PC-9 (cell line): Measurements from ENCODE around the gene NIP7.

Experiments used
- EZH2 ChIP-seq: fragments of 200-600 bp; sonication (generic); IDR thresholded peaks from 2 replicates; pipeline ENCODE4 v1.8.0; 2017; ENCODE audit warnings: antibody characterized with exemption, low read depth
- TF ChIP-seq, protein P1 (sequence below): fragments of 200-600 bp; sonication (generic); conservative IDR thresholded peaks from 2 replicates; pipeline ENCODE4 v1.6.1; 2017; ENCODE audit warnings: mixed run types, antibody characterized with exemption, mild to moderate bottlenecking, moderate library complexity

DNA sequence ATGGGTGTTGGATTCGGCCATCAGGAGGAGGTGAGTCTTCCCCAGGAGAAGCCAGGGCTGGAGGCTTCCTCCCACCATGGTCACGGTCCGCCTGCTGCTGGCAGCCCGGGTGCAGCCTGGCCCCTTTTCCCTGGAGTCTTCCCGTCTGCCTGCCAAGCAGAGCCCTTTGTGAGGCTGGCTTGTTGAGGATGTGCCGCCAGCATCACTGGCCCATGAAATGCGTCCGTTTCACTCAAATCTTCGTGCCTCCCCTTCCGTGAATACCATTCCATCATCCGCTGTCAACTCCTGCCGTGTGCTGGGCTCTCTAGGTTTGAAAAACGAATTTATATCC lies 18.9 kb upstream of the NIP7 start:
- TF ChIP-seq, protein P1, sequence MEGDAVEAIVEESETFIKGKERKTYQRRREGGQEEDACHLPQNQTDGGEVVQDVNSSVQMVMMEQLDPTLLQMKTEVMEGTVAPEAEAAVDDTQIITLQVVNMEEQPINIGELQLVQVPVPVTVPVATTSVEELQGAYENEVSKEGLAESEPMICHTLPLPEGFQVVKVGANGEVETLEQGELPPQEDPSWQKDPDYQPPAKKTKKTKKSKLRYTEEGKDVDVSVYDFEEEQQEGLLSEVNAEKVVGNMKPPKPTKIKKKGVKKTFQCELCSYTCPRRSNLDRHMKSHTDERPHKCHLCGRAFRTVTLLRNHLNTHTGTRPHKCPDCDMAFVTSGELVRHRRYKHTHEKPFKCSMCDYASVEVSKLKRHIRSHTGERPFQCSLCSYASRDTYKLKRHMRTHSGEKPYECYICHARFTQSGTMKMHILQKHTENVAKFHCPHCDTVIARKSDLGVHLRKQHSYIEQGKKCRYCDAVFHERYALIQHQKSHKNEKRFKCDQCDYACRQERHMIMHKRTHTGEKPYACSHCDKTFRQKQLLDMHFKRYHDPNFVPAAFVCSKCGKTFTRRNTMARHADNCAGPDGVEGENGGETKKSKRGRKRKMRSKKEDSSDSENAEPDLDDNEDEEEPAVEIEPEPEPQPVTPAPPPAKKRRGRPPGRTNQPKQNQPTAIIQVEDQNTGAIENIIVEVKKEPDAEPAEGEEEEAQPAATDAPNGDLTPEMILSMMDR: no peak
- TF ChIP-seq EZH2: no peak
